GM12892 (cell line): ENCODE results near the gene ABCC9.

Experiments used
- POLR2A ChIP-seq: IDR thresholded peaks from 2 replicates; pipeline ENCODE4 v1.6.1; 2011; ENCODE audit warnings: low read depth, low read length, control low read depth
- POLR2AphosphoS5 ChIP-seq: IDR thresholded peaks from 2 replicates; pipeline ENCODE4 v1.6.1; 2011; ENCODE audit warnings: low read depth, low read length, control low read depth
- TAF1 ChIP-seq: IDR thresholded peaks from 2 replicates; pipeline ENCODE4 v1.6.1; 2011; ENCODE audit warnings: low read depth, mild to moderate bottlenecking, control low read depth, low read length, borderline replicate concordance

- no peak for TF ChIP-seq POLR2A
- no peak for TF ChIP-seq TAF1
- TF ChIP-seq POLR2AphosphoS5 = no peak
Measured at GRCh38 chr12:21988619-21989018, 47.4 kb upstream of the ABCC9 start.
